GM19025 (cell line): ENCODE measurements around the gene WNT6.

ENCODE experiments used
- ATAC-seq: cut with Tn5 transposase; IDR thresholded peaks from one replicate; pipeline ENCODE4 v1.9.1; 2021; ENCODE audit warnings: mild to moderate bottlenecking, low read depth, moderate library complexity; ENCODE audit not compliant: unreplicated experiment

Gene WNT6

GRCh38 chr2:218859556-218859987 is at the start of gene WNT6:
TSS of gene WNT6 (plus strand) at chr2:218859805. CDS start at chr2:218860038, 233 bp downstream.
- ATAC-seq, result no peak

GRCh38 chr2:218810256-218810655 is 49.3 kb upstream of the WNT6 start:
- no peak for ATAC-seq

GRCh38 chr2:218811382-218811781 is 48.2 kb upstream of the WNT6 start:
- ATAC-seq, result no peak

GRCh38 chr2:218812096-218812815 is 47.3 kb upstream of the WNT6 start:
- ATAC-seq, result no peak

- ATAC-seq, result no peak
Measured at GRCh38 chr2:218812861-218813260, 46.7 kb upstream of the WNT6 start.

GRCh38 chr2:218813771-218814460 is 45.7 kb upstream of the WNT6 start:
- no peak for ATAC-seq

GRCh38 chr2:218814540-218815243 is 44.9 kb upstream of the WNT6 start:
- ATAC-seq, result no peak

GRCh38 chr2:218815244-218815637 is 44.4 kb upstream of the WNT6 start:
- no peak for ATAC-seq

GRCh38 chr2:218815649-218816048 is 44.0 kb upstream of the WNT6 start:
- ATAC-seq, result no peak

GRCh38 chr2:218816561-218817011 is 43.0 kb upstream of the WNT6 start:
- no peak for ATAC-seq

- no peak for ATAC-seq
Measured at GRCh38 chr2:218819093-218819492, 40.5 kb upstream of the WNT6 start.

GRCh38 chr2:218820746-218821369 is 38.7 kb upstream of the WNT6 start:
- ATAC-seq, result no peak

- no peak for ATAC-seq
Measured at GRCh38 chr2:218821605-218822211, 37.9 kb upstream of the WNT6 start.

- no peak for ATAC-seq
Measured at GRCh38 chr2:218822622-218823021, 37.0 kb upstream of the WNT6 start.

- ATAC-seq, result no peak
Measured at GRCh38 chr2:218823196-218823855, 36.3 kb upstream of the WNT6 start.

GRCh38 chr2:218824004-218824403 is 35.6 kb upstream of the WNT6 start:
- ATAC-seq, result no peak

GRCh38 chr2:218826791-218827190 is 32.8 kb upstream of the WNT6 start:
- ATAC-seq, result no peak

GRCh38 chr2:218827701-218828476 is 31.7 kb upstream of the WNT6 start:
- ATAC-seq, result no peak

GRCh38 chr2:218828477-218828778 is 31.2 kb upstream of the WNT6 start:
- no peak for ATAC-seq
